ENCODE results near the gene WDR27. TPM values are rescaled to one million over a fixed set of nuclear protein-coding genes. Genes with fewer than 3 reads are reported as not detected.

Gene WDR27
- total and polyA plus RNA-seq, 10 of the 15 experiments (the other 5 are each of a cell fraction or from before 2014, with no cell fraction given), result 1.9 to 33.2 (median 19.0) TPM

GRCh38 chr6:169564453-169565240 lies 137.2 kb downstream of the WDR27 start:
- H3K79me2 ChIP-seq (ENCODE audit: control insufficient read depth, insufficient read depth, low read length), result no peaks in the 10 kb centered on the region
- BruUV-seq (replicated peaks), result no TSS peak
- no peaks in the 10 kb centered on the region for H3K27me3 ChIP-seq (replicated peaks in 1 of 2; ENCODE audit: control insufficient read depth in 2 of 2, insufficient read depth in 2 of 2, low read length in 1 of 2)
- ATAC-seq (no peak), FAIRE-seq (no peak), DNase-seq (ENCODE audit: low read depth, low spot score) (no peak)
- TF ChIP-seq ATF2 (IDR thresholded peaks at IDR 0.05; ENCODE audit: low read length) (no peak), RBBP5 (conservative IDR thresholded peaks at IDR 0.05) (no peak), PML (IDR thresholded peaks at IDR 0.05; ENCODE audit: low read length) (no peak), KLF5 (IDR thresholded peaks at IDR 0.05; ENCODE audit: partially characterized antibody) (no peak), SMAD5 (IDR thresholded peaks at IDR 0.05; ENCODE audit: low read depth) (no peak), CTCF (IDR thresholded peaks at IDR 0.05 in 2 of 3, conservative IDR thresholded peaks at IDR 0.05 in 1 of 3; ENCODE audit: control insufficient read depth in 2 of 3, extremely low read depth in 1 of 3, insufficient read depth in 1 of 3, low read depth in 3 of 3, low read length in 3 of 3) (no peak), SIX5 (IDR thresholded peaks at IDR 0.05; ENCODE audit: low read depth, low read length, severe bottlenecking) (no peak), TARDBP (IDR thresholded peaks at IDR 0.05; ENCODE audit: borderline replicate concordance) (no peak), NFYB (IDR thresholded peaks at IDR 0.05; ENCODE audit: insufficient read depth, low read depth, low read length) (no peak), RAD21 (IDR thresholded peaks at IDR 0.05; ENCODE audit: insufficient read depth, low read depth, low read length) (no peak), TAF1 (IDR thresholded peaks at IDR 0.05; ENCODE audit: borderline replicate concordance, low read depth, low read length) (no peak), BCL11A (IDR thresholded peaks at IDR 0.05; ENCODE audit: low read depth, low read length) (no peak), NFYA (IDR thresholded peaks at IDR 0.05; ENCODE audit: borderline replicate concordance, low read depth, low read length) (no peak), ZSCAN29 (IDR thresholded peaks at IDR 0.05) (no peak), E2F8 (IDR thresholded peaks at IDR 0.05; ENCODE audit: low read depth, partially characterized antibody) (no peak)
- H3K4me1 ChIP-seq (ENCODE audit: control insufficient read depth, insufficient read depth, low read length), result peaks cover 7% of the 10 kb centered on the region; the same call in 1 of the 2 replicates
- H4K20me1 ChIP-seq (ENCODE audit: control insufficient read depth, insufficient read depth), result no peaks in the 10 kb centered on the region
- ChIA-PET POLR2A (no interaction called here), CTCF (no interaction called here), SMC1A (ENCODE audit: uncharacterized antibody, unreplicated experiment) (no interaction called here), RAD21 (ENCODE audit: unreplicated experiment) (no interaction called here)
- no peaks in the 10 kb centered on the region for H3K36me3 ChIP-seq (ENCODE audit: control insufficient read depth in 2 of 2, insufficient read depth in 2 of 2, low read length in 1 of 2)
- no peak overlapping the region for H2AFZ ChIP-seq (ENCODE audit: control insufficient read depth, low read depth, low read length)
- no peak overlapping the region for H3K27ac ChIP-seq (ENCODE audit: control insufficient read depth, insufficient read depth)
- intact Hi-C loops (cut with micrococcal nuclease; ENCODE audit: unreplicated experiment) (no loop called here), in situ Hi-C loops (cut with MboI) (no loop called here)
- peaks cover 2% of the 10 kb centered on the region; the same call in 2 of the 3 replicates for H3K9me3 ChIP-seq (replicated peaks; ENCODE audit: control insufficient read depth, insufficient read depth, low read length)
- no peak overlapping the region for H3K9ac ChIP-seq (ENCODE audit: control insufficient read depth, insufficient read depth, low read length)
- no peak overlapping the region for H3K4me3 ChIP-seq
- 83% methylated on average over 33 of the region's 33 CpGs for WGBS (ENCODE audit: insufficient coverage, insufficient replicate concordance, low lambda C conversion rate, missing lambda C conversion rate)
- H3K4me2 ChIP-seq (ENCODE audit: control insufficient read depth, insufficient read depth), result no peak overlapping the region
